ENCODE data around the gene SLC2A9. TPM values are rescaled to one million over a fixed set of nuclear protein-coding genes. Genes with fewer than 3 reads are reported as not detected.

SLC2A9 gene
- total RNA-seq, 4 donors from 2014 or later = 0.46 to 10.1 (median 3.1) TPM

DNA sequence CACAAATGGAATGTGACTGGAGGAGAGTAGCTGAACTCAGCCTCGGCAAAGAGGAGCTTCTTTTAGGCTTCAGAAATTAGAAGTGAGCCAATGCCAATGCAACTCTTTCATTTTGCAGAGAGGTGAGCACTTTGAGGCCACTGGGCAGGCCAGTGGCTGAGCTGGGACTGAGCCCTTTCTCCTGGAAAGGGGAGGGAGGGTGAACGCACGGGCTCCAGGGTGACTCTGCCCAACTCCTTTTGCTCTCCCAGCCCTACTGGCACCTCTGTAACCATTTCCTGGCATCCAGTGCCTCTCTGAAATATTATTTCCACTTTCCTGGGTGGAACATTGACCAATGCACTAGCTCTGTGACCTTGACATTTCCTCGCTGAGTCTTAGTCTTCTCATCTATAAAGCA is 88.1 kb downstream of the SLC2A9 start:
- 84 to 93% methylated on average over 4 of the region's 4 CpGs for WGBS, 2 donors
- intact Hi-C loops (cut with DNase I; ENCODE audit: low total_unique reads) = no loop called here

GRCh38 chr4:9932771-9933170 is 88.5 kb downstream of the SLC2A9 start:
- WGBS, 2 donors = 80 to 81% methylated on average over 4 of the region's 4 CpGs
- no peak for DNase-seq (ENCODE audit: low spot score in 2 of 2)
- no peak for TF ChIP-seq CTCF (IDR thresholded peaks at IDR 0.05)
- no peak for TF ChIP-seq POLR2A (IDR thresholded peaks at IDR 0.05)
- no peak overlapping the region for H3K4me3 ChIP-seq (ENCODE audit: low read depth, poor library complexity, severe bottlenecking)
- intact Hi-C loops (cut with DNase I; ENCODE audit: low total_unique reads) = no loop called here

More for the DNA sequence above, 88.1 kb downstream of the SLC2A9 start:
- no peak for DNase-seq (ENCODE audit: low spot score in 2 of 2)
- no peak for TF ChIP-seq CTCF (IDR thresholded peaks at IDR 0.05)
- no peak for TF ChIP-seq POLR2A (IDR thresholded peaks at IDR 0.05)
- H3K4me3 ChIP-seq (ENCODE audit: low read depth, poor library complexity, severe bottlenecking) = no peak overlapping the region

GRCh38 chr4:9931146-9931545 is 90.2 kb downstream of the SLC2A9 start:
- 74 to 92% methylated on average over 1 of the region's 1 CpG for WGBS, 2 donors
- intact Hi-C loops (cut with DNase I; ENCODE audit: low total_unique reads) = no loop called here
- DNase-seq (ENCODE audit: low spot score in 2 of 2) = no peak
- TF ChIP-seq POLR2A (IDR thresholded peaks at IDR 0.05) (no peak), CTCF (IDR thresholded peaks at IDR 0.05) (no peak)
- H3K4me3 ChIP-seq (ENCODE audit: low read depth, poor library complexity, severe bottlenecking) = no peak overlapping the region

- TF ChIP-seq CTCF (IDR thresholded peaks at IDR 0.05) = no peak
- no peak overlapping the region for H3K4me3 ChIP-seq (ENCODE audit: low read depth, poor library complexity, severe bottlenecking)
- intact Hi-C loops (cut with DNase I; ENCODE audit: low total_unique reads) = no loop called here
- WGBS, 2 donors = 88 to 94% methylated on average over 4 to 5 of the region's 5 CpGs
- DNase-seq (ENCODE audit: low spot score in 2 of 2) = no peak
These were observed 92.2 kb downstream of the SLC2A9 start for GRCh38 chr4:9929111-9929510.

DNA sequence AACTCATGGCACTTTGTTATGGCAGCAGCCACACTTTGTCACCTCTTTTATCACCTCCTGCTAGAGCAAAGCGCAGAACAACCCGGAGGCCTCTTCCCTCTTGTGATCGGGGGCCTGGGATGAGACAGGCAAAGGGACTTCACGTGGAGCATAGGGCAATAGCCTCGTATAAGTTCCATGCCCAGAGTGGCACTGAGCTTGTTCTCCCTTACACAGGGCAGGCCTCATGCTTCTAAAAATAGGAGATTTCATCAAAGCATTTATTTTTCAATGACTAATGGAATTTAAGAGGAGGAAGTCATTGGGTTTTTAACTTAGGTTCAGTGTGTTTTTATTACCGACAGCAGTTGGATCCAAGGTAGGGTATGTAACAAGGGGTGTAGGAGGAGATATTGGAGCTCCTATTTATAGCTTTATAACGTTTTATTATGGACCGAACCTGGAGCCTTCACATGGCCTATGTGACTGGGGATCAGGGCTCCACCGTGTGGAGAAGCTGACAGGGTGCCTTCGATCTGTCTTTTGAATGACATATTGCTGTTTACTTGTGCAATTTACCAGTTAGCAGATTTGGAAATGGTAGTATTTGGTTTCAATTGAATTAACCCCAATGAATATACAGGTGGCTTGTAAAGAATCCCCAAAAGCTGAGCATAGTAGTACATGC is 93.8 kb downstream of the SLC2A9 start:
- intact Hi-C loops (cut with DNase I; ENCODE audit: low total_unique reads) = no loop called here
- peak in 1 of 2 donors; percentile 58 for DNase-seq (ENCODE audit: low spot score in 2 of 2)
- 75 to 79% methylated on average over 10 of the region's 10 CpGs for WGBS, 2 donors
- no peak overlapping the region for H3K4me3 ChIP-seq (ENCODE audit: low read depth, poor library complexity, severe bottlenecking)
- TF ChIP-seq CTCF (IDR thresholded peaks at IDR 0.05) = no peak
- TF ChIP-seq POLR2A (IDR thresholded peaks at IDR 0.05) = no peak

- no peak overlapping the region for H3K4me3 ChIP-seq (ENCODE audit: low read depth, poor library complexity, severe bottlenecking)
- intact Hi-C loops (cut with DNase I; ENCODE audit: low total_unique reads) = no loop called here
- peak in 1 of 2 donors; percentile 17 for DNase-seq (ENCODE audit: low spot score in 2 of 2)
- TF ChIP-seq CTCF (IDR thresholded peaks at IDR 0.05) (no peak), POLR2A (IDR thresholded peaks at IDR 0.05) (no peak)
- 88 to 98% methylated on average over 3 of the region's 3 CpGs for WGBS, 2 donors
These were observed 94.7 kb downstream of the SLC2A9 start for GRCh38 chr4:9926586-9926985.
